Stimulated activated CD8-positive, alpha-beta memory T cell treated with anti-CD3 and anti-CD28 coated beads, Interleukin-7, amount 100 ng/mL, for 4 hours (primary cell): ENCODE data around the gene ACYP2.

Source experiments
- DNase-seq, 2 donors: peaks; one replicate each; pipeline ENCODE4 v3.0.0-alpha.2; 2020; ENCODE audit warnings: low read depth in 2 of 2

Gene ACYP2

DNA sequence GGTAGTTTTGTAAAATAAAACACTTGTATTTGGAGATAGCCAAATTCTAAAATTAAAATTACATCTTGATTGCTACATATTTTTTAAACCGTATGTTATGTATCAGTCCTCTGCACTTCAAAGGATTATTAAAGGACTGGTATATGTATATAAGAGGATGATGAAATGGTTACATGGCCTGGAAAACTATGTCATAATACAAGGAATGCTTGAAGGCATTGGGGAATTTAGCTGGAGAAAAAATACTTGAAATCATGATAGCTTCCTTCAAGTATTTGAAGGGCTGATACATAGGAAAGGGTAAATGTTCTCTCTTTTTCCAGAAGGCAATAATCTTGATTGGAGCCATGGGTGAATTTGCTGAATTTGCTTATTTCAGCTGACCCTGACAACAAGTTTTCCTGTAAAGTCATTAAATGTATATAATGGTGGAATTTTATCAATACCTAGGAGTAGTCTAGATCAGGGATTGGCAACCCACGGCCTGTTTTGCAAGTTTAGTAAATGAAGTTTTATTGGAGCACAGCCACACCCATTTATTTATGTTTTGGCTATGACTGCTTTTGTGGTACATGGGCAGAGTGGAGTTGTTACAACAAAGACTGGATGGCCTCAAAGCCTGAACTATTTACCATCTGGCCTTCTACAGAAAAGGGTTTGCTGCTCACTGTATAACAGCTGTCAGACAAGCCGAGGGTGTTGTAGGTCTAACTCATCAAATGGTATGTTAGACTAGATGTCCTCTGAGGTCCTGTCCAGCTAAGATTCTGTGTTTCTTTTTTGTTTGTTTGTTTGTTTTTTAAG, 34.4 kb downstream of the ACYP2 start:
- no peak for DNase-seq

DNA sequence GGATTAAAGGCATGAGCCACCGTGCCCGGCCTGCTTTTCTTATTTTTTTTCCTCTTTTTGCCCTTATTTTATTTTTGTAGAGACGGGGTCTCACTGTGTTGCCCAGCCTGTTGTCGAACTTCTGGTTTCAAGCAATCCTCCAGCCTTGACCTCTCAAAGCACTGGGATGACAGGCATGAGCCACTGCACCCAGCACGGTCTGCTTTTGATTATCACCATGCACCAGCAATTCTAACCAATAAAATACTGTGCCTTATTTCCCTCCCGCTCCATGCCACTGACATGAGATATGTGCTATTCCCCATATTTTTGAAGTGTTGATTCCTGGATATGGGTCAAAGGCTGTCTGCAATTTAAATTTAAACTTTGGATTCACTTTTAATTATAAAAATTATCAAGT, 42.9 kb downstream of the ACYP2 start:
- DNase-seq = no peak

DNA sequence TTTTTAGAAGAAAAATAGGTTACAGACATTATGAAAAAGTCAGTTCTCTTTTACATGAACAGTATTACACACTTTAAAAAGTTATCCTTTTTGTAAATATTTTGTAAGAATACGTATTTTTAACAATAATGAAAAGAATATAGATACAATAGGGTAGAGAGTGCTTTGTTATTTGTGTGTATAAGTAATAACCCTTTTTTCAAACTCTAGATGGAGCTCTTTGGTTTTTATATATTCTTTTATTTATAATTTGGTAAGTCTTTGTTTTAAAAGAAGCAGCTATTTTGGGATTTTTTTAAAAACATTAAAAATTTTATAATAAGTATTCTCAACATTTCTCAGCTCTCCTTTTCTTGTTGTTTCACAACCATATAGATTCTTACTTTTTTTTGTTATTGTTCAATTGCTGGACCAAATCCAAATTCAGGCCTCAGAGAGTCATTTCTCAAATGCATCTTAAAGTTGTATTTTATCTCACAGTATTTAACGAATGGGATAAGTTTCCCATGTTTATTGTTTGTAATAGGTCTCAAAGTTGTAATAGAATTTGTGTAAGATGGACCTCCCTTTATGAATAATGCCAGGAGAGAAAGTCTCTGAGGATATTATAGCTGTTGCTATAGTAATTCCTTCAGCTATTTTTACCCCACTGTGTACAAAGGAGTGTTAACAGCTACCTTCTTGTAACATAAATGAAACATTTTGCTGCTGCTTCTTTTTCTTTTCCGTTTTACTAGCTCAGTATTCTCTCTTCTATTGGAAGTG, 46.4 kb downstream of the ACYP2 start:
- no peak for DNase-seq

DNA sequence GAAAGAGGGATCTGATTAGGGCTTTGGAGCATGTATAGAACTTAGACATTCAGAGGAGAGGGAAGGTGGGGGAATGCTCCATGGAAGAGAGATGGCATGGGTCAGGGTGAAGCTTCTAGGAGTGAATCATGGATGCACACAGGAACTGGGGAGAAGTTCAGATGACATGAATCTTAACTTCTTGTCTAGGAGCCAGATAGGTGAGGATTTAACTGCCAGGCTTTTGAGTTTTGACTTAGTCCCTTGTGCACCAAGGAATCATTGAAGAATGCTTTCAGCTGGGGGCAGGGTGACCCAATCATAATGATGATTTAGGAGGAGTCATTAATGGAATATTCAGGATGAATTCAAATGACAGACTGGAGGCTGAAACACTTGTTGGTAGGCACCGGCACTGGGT, 48.7 kb downstream of the ACYP2 start:
- DNase-seq = no peak

DNA sequence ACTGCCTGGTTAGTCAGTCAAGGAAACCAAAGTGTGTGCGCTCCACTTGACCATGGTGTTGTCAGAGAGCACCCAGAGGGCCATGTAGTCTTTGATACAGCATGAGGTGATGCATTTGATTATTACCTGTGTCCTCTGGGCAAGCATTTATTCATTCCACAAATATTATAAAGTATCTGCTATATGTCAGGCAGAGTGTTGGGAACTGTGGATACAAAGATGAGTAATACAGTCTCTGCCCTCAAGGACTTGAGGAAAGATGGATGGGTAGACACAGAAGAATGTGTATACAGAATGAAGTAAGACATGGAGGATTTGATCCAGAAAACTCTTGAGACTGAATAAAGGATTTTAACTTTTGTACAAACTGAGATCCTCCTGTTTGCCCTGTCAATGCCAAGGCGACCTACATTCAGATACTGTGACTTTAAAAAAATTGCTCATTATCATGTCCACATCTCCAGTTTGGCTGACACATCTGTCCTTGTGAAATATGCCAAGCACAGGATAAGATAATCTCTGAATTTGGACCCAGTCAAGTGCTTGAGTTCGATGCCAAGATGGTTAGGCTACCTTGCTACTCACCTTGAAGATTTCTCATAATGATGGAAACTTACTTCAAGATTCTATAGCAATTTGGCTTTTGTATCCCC, 50.8 kb downstream of the ACYP2 start:
- DNase-seq = no peak

DNA sequence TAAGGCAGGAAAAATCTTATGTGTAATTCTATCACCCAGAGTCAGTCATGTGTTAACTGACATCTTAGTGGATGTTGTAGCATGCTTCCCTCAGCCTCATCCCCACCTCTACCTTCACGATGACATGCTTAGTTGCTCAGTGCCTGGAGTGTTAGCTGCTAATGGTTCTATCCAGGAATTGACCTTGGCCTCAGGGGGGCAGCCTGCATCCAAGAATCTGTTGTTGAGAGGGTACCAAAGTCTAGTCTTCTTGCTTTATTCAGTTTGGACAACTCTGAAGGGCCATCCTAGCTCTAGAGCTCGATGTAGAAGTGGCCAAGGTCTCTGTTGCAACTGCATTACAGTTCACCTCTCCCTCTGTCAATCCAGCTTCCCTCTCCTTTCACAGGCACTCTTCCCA, 61.2 kb downstream of the ACYP2 start:
- DNase-seq = no peak

DNA sequence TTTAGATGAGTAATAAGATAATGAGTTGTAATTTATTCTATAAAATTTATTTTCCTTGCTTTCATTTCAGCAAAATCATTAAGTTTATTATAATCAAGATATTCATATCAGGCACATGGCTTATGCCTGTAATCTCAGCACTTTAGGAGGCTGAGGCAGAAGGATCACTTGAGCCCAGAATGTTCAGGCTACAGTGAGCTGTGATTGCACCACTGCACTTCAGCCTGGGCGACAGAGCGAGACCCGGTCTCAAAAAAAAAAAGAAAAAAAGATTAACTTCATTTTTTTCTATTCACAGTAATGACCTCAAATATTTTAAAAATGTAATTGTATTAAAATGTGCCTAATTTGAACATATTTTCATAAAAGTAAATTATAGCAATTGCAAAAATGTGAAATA, 67.9 kb downstream of the ACYP2 start:
- no peak for DNase-seq

DNA sequence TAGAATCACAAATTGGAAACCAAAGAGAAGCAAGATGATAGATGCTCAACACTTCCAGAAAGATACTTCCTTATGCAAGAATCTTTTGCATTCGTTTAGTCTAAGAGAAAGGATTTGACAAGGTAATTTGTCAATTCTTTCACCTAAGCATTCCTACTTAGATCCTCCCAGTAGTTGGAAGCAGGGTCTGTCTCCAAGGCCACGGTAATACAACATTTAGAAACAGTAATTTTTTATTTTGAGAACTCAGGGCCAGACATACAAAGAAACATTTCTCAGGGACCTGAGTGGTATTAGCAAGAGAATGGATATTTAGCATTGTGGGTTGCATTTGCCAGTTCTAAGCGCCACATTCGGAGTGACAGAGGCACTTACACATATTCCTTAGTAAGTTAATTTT, 68.6 kb downstream of the ACYP2 start:
- no peak for DNase-seq

DNA sequence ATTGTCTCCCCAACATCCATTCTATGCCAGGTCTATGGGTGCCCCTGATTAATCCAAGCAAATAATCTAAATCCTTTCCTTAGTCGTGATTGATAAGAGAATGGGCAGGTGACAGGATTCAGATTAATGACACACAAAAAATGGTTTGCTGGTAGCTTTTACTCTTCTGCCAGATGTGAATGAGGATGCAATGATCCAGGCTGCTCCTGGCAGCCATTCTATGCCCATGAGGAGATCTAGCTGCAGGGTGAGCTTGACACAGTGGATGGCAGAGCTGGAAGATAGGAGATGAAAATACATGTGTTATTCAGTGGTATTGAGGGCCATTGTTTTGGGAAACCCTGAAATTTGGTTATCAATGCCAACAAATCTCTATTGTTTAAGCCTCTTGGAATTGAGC, 69.7 kb downstream of the ACYP2 start:
- DNase-seq = no peak

DNA sequence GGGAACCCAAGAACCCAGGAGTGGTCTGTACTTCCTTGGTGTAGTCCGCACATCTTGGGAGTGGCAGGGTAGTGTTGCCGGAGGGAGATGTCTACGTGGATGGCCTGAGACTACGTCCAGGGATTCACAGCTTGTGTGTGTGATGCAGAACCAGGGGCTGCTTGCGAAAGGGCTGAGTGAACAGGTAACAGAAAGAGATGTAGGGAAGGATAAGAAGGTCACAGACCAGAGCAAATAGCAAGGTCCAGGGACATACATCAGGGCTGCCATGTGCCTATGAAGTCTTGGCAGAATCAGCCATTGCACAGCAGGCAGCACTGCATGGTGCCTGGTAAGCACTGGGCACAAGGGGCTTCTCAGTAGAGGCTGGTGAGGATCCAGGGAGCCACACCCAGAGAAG, 71.9 kb downstream of the ACYP2 start:
- no peak for DNase-seq

DNA sequence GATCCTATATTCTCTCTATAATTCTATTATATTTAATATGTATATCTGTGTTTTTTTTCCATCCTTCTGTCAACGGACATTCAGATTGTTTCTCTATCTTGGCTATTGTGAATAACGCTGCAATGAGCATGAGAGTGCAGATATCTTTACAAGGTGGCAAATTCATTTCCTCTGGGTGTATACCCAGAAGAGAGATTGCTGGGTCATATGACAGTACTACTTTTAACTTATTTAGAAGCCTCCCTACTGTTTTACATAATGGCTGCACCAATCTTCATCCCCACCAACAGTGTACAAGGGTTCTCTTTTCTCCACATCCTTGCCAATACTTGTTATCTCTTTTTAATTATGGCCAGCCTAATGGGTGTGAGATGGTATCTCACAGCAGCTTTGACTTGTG, 74.1 kb downstream of the ACYP2 start:
- no peak for DNase-seq

DNA sequence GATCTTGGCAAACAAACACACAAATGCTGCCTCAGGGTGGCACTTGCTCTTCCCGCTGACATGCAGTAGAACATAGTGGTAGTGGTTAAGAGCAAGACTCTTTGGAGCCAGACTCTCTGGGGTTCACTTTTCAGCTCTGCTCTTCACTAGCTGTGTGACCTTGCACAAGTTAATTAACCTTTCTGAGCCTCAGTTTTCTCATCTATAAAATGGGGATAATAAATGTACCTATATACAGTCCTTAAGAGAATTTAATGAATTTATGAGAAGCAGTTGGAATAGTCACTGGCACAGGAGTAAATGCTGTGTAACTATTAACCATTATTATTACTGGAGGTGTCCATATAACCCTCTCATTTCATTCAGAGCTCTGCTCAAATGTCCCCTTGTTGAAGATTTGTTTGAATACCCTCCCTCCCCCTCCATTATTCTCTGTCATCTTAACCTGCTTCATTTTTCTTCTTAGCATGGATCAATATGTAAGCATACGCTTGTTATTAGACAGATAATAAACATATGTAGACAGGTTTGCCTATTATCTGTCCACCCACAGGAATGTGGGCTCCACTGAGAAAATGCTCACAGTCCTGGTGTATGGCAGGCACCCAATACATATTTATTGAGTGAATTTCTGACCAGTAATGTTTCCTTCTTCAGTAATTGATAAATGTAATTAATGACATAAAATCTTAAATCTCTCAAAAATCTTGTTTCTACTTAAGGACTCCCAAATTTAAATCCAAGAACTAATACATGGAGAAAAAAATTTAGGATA, 76.1 kb downstream of the ACYP2 start:
- no peak for DNase-seq

DNA sequence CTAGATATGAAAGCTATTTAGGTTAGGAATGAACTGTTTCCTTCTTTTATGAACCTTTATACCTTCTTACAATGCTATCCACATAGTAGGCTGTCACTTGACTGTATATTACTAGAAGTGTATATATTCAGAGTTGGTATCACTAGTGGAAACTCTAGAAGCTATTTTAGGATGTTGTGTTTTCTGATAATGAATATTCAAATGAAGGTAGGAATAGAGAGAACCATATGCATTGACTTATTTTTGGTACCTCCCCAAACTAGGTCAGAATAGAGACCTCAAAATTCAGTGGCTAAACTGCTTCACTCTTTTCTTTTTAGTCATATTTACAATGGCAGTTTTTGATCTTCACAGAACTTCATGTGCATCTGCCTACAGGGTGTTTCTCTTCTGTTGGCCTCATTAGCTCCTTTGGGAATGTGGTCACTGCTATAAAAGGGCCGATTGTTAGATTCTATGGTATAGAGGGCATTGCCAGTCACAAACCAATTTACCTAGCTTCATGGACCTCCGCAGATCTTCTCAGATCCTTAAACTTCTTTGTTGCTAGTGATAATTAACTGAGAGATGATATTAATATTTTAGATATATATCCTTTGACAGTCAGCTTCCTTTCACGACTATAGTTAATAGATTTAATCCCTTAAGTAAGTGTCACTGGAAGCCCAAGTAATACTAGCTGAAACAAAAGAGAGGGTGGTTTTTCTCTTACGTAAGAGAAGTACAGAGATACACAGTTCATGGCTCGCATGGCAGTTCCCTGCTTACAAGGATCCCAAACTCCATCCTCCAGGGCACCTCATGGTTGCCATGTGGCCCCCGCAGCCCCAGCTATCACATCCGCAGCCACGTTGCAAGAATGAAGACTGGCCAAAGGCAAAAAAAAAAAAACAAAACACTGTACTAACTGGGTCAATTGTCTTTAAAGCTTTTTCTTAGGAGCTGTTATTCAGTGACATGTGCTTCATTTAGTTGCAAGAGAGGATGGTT, 79.6 kb downstream of the ACYP2 start:
- no peak for DNase-seq

DNA sequence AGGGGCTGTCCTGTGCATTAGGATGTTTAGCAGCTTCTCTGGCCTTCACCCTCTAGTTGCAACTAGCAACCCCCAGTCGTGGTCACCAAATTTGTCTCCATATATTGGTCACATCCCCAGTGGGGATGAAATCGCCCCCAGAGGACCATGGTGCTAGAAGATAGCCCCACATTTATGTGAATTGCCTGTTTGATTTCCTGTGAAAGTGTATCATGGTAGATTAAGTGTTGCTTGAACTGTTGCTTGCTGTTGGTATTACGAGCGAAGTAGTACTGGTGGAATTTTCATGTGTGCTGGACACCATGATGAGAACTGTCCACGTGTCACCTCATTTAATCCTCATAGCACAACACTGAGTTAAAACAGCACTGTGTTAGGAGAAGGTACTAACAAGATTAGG, 81.2 kb downstream of the ACYP2 start:
- DNase-seq = no peak

DNA sequence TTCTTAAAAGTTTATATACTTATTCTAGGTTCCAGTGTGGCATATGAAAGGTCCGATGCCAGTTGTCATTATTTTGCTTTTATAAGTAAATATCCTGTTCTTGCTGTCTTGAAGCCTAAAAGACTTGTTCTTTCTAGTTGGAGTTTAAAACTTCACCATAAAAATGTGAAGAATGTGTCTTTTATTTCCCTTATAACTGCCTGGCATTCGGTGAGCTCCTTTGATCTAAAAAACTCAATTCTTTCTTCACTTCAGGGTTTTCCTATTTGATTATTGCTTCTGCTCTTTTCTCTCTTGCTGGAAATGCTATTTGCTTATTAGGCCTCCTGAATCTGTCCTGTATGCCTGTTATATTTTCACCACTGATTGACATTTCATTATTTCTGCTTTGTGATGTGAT, 89.1 kb downstream of the ACYP2 start:
- no peak for DNase-seq

DNA sequence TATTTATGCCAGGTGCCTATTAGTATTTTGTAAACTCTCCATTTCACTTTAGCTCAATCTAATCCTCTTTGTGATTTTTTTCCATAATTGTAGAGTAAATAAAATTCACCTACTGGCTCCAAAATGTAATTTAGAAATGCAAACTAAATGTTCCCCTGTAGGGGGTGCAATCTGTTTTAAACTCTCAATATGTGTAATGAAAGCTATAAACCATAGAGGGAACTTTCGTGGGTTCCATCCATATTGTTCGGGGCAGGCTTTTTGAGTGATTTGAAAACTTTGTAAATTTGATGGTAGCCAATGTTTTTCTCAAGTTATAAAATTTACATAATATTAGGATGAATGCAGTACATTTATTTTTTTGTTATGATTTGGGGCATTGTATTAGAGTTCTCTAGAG, 91.2 kb downstream of the ACYP2 start:
- no peak for DNase-seq

DNA sequence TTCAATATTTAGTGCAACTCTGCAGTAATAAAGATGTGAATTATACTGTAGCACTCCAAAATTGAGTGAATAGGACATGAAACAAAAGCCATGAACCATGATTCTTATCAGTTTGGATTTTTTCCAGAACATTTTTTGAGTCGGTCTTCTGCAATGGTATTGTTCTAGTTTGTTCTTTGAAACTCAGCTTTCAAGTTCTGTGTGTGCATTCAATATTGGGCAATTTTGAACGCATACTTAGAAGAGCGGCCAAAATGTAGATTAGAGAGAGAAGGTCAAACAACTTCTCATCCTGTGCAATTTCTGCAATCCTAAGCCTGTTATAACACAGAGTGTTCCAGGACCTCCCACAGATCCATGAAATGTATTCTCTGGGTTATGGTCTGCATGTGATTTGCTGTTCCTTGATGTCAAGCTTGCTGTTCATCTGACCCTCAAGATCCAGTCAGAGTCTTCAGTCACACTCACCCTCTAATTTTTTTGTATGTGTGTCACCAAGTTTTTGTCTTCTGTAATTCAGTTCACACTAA, 92.3 kb downstream of the ACYP2 start:
- no peak for DNase-seq

DNA sequence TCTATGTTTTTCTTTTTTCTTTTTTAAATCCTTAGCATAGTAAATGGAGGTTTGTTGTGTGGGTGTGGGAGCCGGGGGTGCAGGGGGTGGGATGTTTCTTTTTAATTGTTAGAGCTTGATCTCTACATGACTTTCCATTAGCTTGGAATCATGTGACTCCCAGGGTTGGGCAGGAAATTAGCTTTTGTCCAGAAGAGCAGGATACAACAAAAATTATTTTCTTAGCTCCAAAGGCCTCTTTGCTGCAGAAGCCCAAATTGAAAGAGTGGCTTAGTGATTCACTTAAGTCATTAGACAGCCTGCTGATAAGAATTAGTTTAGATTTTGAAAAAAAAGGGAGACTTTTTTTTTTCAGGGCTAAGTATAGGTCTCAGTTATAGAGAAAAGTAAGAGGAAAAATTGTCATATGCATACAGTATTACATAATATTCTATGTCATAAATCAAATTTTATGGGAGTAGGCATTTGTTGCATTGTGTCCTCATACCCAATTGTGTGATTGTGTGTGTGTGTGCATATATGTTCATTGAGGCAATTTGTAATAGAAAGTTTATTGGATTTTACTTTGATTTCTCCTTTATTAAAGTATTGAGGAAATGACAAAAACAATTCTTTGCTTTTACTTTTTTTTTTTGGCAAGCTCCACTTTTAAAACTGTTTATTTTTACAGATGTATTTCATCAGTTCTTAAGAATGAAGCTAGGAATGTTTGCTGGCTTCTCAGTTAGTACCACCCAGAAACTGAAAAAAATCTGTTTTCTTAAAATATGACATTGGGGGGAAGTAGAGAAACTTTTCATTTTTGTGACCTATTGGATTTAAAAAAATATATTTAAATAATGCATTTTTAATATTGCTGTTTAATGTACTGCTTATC, 93.2 kb downstream of the ACYP2 start:
- DNase-seq = no peak

DNA sequence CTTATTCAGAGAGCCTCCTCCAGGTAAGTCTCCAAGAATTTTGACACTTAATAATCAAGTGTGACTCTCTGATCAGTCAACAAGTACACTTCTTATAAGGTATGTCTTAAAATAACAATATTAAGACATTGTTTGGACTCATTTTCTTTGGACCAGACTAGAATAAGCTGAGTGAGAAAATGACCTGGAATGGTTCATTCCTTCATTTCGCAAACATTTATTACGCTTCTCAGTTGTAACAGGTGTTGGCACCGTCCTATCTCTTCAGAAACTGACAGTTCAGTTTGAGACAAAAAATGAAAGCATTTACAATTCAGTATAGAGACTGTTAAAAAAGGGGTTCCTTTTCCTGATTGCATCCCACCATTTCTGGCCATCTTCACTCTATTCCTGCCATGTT, 94.0 kb downstream of the ACYP2 start:
- no peak for DNase-seq

DNA sequence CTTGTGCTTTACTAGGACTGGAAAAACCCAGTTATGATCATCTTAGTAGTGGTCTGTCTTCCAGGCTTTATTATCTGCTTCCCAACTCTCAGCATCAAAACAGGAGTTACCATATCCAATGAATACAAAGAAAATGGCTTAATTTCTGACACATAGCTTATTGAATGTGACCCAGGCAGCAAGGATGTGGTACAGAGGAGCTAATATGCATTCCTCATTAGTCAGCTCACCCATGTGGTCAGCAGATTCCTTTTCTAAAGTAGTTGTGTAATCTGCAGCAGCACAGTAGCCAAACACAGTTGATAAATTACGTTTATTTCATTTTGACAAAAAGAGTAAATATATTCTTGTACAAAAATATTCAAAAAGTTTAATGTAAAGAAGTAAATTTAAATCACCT, 97.0 kb downstream of the ACYP2 start:
- no peak for DNase-seq
